PFSK-1 (cell line): ENCODE data around the gene NR1I2.

ENCODE experiments used
- FOXP2 ChIP-seq: optimal IDR thresholded peaks from 2 replicates; pipeline ENCODE3; 2011; ENCODE audit warnings: borderline replicate concordance, control low read depth, inconsistent platforms; ENCODE audit not compliant: insufficient read depth; ENCODE audit errors: extremely low read length, extremely low read depth
- POLR2AphosphoS5 ChIP-seq: IDR thresholded peaks from 2 replicates; pipeline ENCODE4 v1.6.1; 2012; ENCODE audit warnings: low read depth, mild to moderate bottlenecking, control low read depth, low read length, moderate library complexity
- SIN3A ChIP-seq: IDR thresholded peaks from 2 replicates; pipeline ENCODE4 v1.6.1; 2012; ENCODE audit warnings: mild to moderate bottlenecking, low read length, moderate library complexity, borderline replicate concordance; ENCODE audit not compliant: insufficient read depth
- TAF1 ChIP-seq: IDR thresholded peaks from 2 replicates; pipeline ENCODE4 v1.6.1; 2012; ENCODE audit warnings: low read length, control low read depth, borderline replicate concordance; ENCODE audit not compliant: insufficient read depth
- TF ChIP-seq, protein P1 (sequence below), 2 experiments: IDR thresholded peaks; 2 replicates each; pipeline versions ENCODE4 v1.6.1 to v1.8.0; 2011 to 2012; ENCODE audit warnings: low read depth in 2 of 2, low read length in 2 of 2, control low read depth in 1 of 2, inconsistent platforms in 1 of 2, mild to moderate bottlenecking in 1 of 2, moderate library complexity in 1 of 2; ENCODE audit not compliant: insufficient read depth in 1 of 2

NR1I2 gene

DNA sequence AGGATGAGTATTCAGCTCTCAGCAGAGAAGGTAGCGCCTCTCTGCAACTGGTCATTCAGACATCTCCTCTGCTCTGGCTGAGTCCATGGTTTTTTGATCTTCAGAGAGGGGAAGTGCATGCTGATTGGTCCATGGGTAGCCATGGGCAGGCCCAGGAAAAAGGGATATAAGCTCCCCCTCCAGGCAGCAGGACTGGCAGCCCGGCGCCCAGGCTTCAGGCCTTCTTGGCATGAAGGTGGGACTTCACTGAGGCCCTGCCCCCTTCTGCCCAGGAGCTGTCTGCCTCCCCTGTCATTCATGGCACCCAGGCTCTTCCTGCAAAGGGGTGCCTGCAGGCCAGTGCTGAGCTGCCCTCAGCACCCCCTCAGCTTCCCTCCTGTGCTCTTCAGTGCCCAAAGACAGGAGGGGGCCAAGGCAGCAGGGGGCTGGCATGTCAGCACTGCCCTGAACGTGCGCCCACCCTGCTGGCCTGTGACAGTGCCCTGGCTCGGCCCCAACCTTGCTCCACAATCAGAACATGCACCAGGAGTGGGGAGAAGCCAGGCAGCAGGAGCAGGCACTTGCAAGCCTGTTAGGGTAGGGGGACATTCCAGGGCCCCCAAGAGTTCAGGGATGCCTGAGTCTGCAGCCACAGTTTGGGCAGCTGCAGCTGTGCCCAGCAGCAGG lies 13.8 kb upstream of the NR1I2 start:
- TF ChIP-seq FOXP2 (no peak), TAF1 (no peak), SIN3A (no peak)

DNA sequence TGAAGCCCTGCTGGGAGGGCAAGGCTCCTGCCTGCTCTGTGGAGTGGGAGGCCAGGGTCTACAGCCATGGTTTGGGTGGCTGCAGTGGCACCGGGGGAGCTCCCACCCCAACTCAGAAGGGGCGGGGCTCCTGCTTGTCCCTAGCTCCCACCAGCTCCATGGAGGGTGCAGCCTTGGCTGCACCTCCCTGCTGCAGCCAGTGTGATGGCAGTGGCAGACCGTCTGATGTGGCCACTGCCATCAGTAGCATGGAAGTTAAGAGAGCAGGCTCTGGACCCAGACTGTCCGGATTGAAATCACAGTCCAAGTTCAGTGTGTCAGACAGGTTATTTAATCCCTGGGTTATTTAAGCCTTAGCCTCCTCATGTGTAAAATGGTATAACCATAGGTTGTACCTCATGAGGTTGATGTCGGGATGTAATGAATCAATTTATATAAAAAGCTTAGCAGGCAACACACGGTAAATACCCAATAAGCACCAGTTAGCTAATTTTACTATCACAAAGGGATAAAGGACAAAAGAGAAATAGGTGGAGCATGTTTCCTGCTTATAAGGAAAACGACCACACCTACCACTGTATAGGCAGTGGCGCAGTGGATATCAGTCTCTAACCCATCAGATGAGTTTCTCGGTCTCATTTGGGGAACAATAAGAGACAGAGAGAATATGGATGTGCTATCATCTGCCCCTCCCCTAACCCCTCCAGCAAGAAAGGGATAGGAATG lies 13.1 kb upstream of the NR1I2 start:
- TF ChIP-seq, protein P1, sequence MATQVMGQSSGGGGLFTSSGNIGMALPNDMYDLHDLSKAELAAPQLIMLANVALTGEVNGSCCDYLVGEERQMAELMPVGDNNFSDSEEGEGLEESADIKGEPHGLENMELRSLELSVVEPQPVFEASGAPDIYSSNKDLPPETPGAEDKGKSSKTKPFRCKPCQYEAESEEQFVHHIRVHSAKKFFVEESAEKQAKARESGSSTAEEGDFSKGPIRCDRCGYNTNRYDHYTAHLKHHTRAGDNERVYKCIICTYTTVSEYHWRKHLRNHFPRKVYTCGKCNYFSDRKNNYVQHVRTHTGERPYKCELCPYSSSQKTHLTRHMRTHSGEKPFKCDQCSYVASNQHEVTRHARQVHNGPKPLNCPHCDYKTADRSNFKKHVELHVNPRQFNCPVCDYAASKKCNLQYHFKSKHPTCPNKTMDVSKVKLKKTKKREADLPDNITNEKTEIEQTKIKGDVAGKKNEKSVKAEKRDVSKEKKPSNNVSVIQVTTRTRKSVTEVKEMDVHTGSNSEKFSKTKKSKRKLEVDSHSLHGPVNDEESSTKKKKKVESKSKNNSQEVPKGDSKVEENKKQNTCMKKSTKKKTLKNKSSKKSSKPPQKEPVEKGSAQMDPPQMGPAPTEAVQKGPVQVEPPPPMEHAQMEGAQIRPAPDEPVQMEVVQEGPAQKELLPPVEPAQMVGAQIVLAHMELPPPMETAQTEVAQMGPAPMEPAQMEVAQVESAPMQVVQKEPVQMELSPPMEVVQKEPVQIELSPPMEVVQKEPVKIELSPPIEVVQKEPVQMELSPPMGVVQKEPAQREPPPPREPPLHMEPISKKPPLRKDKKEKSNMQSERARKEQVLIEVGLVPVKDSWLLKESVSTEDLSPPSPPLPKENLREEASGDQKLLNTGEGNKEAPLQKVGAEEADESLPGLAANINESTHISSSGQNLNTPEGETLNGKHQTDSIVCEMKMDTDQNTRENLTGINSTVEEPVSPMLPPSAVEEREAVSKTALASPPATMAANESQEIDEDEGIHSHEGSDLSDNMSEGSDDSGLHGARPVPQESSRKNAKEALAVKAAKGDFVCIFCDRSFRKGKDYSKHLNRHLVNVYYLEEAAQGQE (IDR thresholded peaks at IDR 0.05; ENCODE audit: insufficient read depth in 1 of 2, low read depth in 2 of 2, low read length in 2 of 2) = no peak
- TF ChIP-seq SIN3A (no peak), POLR2AphosphoS5 (no peak), FOXP2 (no peak), TAF1 (no peak)

DNA sequence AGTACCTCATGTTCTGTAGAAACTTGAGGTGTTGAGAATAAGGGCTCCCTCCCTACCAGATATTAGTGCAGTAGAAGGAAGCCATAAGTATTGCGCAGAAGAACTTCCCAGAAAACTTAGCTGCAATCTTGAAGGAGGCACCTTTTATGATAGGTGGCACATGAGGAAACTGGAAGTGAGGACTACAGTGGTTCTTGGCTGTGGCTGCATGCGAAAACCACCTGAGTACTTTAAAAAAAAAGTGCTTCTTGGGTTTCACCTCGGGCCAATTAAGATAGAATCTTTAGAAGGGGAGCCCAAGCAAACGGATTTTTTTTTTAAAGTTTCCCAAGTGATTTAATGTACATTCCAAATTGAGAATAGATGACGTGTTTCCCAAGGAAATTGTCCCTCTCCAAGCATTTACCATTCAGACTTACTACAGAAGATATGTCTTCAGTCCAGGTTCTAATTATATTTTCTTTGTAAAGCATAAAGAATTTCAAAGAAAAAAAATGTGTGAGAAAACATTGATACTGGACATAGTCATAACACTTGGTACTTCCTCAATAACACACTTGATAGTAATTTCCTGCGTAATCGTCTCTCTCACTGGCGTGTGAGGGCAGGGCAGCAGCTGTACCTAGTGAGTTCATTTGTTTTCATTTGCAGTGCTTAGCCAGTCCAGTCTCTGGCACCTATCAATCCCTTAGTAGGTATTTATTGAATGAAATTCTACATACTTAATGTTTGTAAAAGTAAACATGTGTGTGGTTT lies 12.3 kb upstream of the NR1I2 start:
- no peak for TF ChIP-seq POLR2AphosphoS5
- no peak for TF ChIP-seq TAF1
- no peak for TF ChIP-seq SIN3A
- TF ChIP-seq, protein P1 (IDR thresholded peaks at IDR 0.05; ENCODE audit: insufficient read depth in 1 of 2, low read depth in 2 of 2, low read length in 2 of 2) = no peak
- no peak for TF ChIP-seq FOXP2

DNA sequence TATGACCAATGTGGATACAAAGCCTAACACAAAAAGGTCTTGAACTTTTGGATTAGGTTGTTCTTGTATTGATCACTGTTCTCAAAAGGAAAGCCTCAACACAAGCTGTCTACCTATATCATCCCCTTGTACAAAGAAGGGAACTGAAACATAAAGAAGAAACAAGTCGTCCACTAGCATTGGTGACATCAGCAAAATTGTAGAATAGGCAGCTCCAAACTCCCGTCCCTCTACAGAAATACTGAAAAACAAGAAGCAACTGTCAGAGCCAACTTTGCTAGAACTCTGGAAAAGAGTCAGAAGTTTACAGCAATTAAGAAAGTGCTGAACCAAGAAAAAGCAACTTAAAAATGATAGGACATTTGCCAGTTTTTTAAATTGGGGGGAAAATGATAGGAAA lies 7.5 kb upstream of the NR1I2 start:
- no peak for TF ChIP-seq TAF1
- no peak for TF ChIP-seq FOXP2
- no peak for TF ChIP-seq SIN3A

DNA sequence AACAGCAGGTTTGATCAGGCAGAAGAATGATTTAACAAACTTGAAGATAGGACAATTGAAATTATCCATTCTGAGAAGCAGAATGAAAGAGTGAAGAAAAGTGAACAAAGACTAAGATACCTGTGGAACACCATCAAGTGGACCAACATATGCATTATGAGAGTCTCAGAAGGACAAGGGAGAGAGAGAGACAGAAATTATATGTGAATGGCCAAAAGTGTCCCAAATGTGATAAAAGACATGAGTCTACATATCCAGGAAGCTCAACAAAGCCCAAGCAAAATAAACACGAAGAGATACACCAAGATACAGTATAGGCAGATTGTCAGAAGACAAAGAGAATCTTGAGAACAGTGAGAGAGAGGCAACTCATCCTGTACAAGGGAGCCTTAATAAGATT lies 5.6 kb upstream of the NR1I2 start:
- no peak for TF ChIP-seq FOXP2
- no peak for TF ChIP-seq TAF1
- no peak for TF ChIP-seq POLR2AphosphoS5
- TF ChIP-seq SIN3A = no peak
- TF ChIP-seq, protein P1 (IDR thresholded peaks at IDR 0.05; ENCODE audit: insufficient read depth in 1 of 2, low read depth in 2 of 2, low read length in 2 of 2) = no peak

DNA sequence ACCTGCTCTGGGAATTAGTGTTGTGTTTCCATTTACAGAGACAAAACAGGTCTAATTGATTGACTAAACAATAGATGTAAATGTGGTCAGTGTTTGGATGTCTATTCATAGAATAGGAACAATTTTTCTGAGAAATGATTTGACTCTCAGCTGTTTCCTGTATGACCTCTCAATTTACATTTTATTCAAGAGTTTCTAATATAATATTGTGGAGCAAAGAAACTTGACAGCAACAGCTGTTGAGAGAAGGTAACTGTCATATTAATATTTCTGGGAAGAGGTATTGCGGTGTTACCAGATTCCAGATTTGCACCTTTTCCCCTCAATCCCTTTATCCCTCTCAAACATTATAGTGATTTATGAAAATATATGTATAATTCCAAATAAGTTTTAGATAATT lies 3.7 kb upstream of the NR1I2 start:
- TF ChIP-seq TAF1 (no peak), FOXP2 (no peak), SIN3A (no peak), POLR2AphosphoS5 (no peak)
- TF ChIP-seq, protein P1 (IDR thresholded peaks at IDR 0.05; ENCODE audit: insufficient read depth in 1 of 2, low read depth in 2 of 2, low read length in 2 of 2) = no peak
